Ishikawa (cell line): ENCODE data around the gene DPYSL3.

ENCODE experiments used
- CEBPB ChIP-seq: IDR thresholded peaks from 2 replicates; pipeline ENCODE4 v1.6.1; 2012
- CREB1 ChIP-seq: IDR thresholded peaks from 2 replicates; pipeline ENCODE4 v1.6.1; 2012; ENCODE audit warnings: low read depth
- EGR1 ChIP-seq: IDR thresholded peaks from 2 replicates; pipeline ENCODE4 v1.6.1; 2012
- EP300 ChIP-seq: IDR thresholded peaks from 2 replicates; pipeline ENCODE4 v1.6.1; 2012; ENCODE audit warnings: borderline replicate concordance
- FOXM1 ChIP-seq: IDR thresholded peaks from 2 replicates; pipeline ENCODE4 v1.6.1; 2012; ENCODE audit warnings: low read depth, borderline replicate concordance
- MAX ChIP-seq: IDR thresholded peaks from 2 replicates; pipeline ENCODE4 v1.6.1; 2012
- NFIC ChIP-seq: IDR thresholded peaks from 2 replicates; pipeline ENCODE4 v1.6.1; 2012
- RAD21 ChIP-seq: IDR thresholded peaks from 2 replicates; pipeline ENCODE4 v1.6.1; 2012; ENCODE audit warnings: low read depth
- REST ChIP-seq: IDR thresholded peaks from 2 replicates; pipeline ENCODE4 v1.6.1; 2012; ENCODE audit warnings: low read depth, mild to moderate bottlenecking
- TAF1 ChIP-seq: IDR thresholded peaks from 2 replicates; pipeline ENCODE4 v1.6.1; 2012; ENCODE audit warnings: low read depth, mild to moderate bottlenecking
- TCF12 ChIP-seq: IDR thresholded peaks from 2 replicates; pipeline ENCODE4 v1.6.1; 2012; ENCODE audit warnings: low read depth
- TEAD4 ChIP-seq: IDR thresholded peaks from 2 replicates; pipeline ENCODE4 v1.6.1; 2012
- USF1 ChIP-seq: IDR thresholded peaks from 2 replicates; pipeline ENCODE4 v1.6.1; 2012
- YY1 ChIP-seq: IDR thresholded peaks from 2 replicates; pipeline ENCODE4 v1.6.1; 2012; ENCODE audit warnings: low read depth
- ZBTB7A ChIP-seq: IDR thresholded peaks from 2 replicates; pipeline ENCODE4 v1.6.1; 2012; ENCODE audit warnings: low read depth

The DPYSL3 gene

GRCh38 chr5:147382776-147383175 is 127.1 kb downstream of the DPYSL3 start:
- TF ChIP-seq CREB1 (no peak), RAD21 (no peak), REST (no peak), EGR1 (no peak), ZBTB7A (no peak), MAX (no peak), CEBPB (no peak), TEAD4 (no peak), USF1 (no peak), TCF12 (no peak), NFIC (no peak), EP300 (no peak), TAF1 (no peak), FOXM1 (no peak), YY1 (no peak)

DNA sequence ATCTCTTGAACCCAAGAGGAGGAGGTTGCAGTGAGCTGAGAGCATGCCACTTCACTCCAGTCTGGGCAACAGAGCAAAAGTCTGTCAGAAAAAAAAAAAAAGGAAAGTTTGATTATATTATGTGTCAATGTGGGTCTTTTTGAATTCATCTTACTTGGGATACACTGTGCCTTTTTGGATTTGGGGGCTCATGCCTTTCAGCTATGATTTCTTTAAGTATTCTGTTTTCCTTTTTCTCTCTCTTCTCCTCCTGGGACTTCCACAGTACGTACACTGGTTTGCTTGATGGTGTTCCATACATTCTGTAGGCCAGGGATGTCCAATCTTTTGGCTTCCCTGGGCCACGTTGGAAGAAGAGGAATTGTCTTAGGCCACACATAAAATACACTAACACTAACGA is 128.3 kb downstream of the DPYSL3 start:
- TF ChIP-seq TEAD4 (no peak), USF1 (no peak), CREB1 (no peak), REST (no peak)

GRCh38 chr5:147377682-147378081 is 132.2 kb downstream of the DPYSL3 start:
- TF ChIP-seq EGR1 (no peak), CEBPB (no peak), USF1 (no peak), NFIC (no peak), REST (no peak), EP300 (no peak), RAD21 (no peak), YY1 (no peak), ZBTB7A (no peak), TCF12 (no peak), TEAD4 (no peak), FOXM1 (no peak), TAF1 (no peak), CREB1 (no peak), MAX (no peak)

DNA sequence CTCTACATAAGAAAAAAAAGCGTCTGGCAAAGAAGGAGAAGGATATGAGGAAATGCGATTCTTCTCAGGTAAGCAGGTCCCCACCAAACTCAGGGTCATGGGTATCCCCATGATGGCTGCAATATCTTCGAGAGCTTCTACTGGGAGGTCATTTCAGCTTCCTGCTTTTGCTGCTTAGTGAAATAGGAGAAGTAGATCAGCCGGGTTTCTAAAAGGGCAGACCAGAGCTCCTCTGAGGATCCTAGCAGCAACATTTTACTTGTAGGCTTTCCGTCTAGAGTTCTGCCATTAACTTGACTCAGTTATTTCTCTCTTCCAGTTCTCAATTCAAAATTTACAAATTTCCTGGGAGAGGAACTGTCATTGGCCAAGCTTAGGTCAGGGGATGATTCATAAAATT is 134.7 kb downstream of the DPYSL3 start:
- no peak for TF ChIP-seq RAD21
- TF ChIP-seq CREB1 = no peak
- TF ChIP-seq NFIC = no peak
- no peak for TF ChIP-seq MAX
- no peak for TF ChIP-seq CEBPB
- no peak for TF ChIP-seq EP300
- no peak for TF ChIP-seq EGR1
- TF ChIP-seq REST = no peak
- TF ChIP-seq YY1 = no peak
- no peak for TF ChIP-seq TCF12
- no peak for TF ChIP-seq USF1
